MM.1S (cell line): ENCODE measurements around the gene EFNA5.

ENCODE experiments used
- DNase-seq: peaks from one replicate; pipeline ENCODE4 v3.0.0-alpha.2; 2015
- H2AFZ ChIP-seq: fragments of 300-600 bp; sonication (generic); 2 replicates; pipeline ENCODE4 v1.6.0; 2016; ENCODE audit warnings: antibody characterized with exemption, low read length
- H3F3A ChIP-seq: fragments of 300-600 bp; sonication (generic); 2 replicates; pipeline ENCODE4 v1.6.1; 2016; ENCODE audit warnings: mild to moderate bottlenecking, antibody characterized with exemption, low read length, moderate library complexity, mixed read lengths; ENCODE audit not compliant: insufficient read depth
- H3K27ac ChIP-seq: fragments of 300-600 bp; sonication (generic); 2 replicates; pipeline ENCODE4 v1.5.1; 2016; ENCODE audit warnings: mild to moderate bottlenecking, low read length
- H3K27me3 ChIP-seq: fragments of 300-600 bp; sonication (generic); replicated peaks from 2 replicates; pipeline ENCODE4 v1.6.0; 2016; ENCODE audit warnings: low read length; ENCODE audit not compliant: insufficient read depth
- H3K36me3 ChIP-seq: fragments of 300-600 bp; sonication (generic); replicated peaks from 2 replicates; pipeline ENCODE4 v1.6.1; 2016; ENCODE audit warnings: mild to moderate bottlenecking, low read length, mixed read lengths; ENCODE audit not compliant: insufficient read depth
- H3K4me1 ChIP-seq: fragments of 300-600 bp; sonication (generic); 2 replicates; pipeline ENCODE4 v1.6.1; 2016; ENCODE audit warnings: low read length, mixed read lengths
- H3K4me2 ChIP-seq: fragments of 300-600 bp; sonication (generic); 2 replicates; pipeline ENCODE4 v1.6.0; 2016; ENCODE audit warnings: low read depth, low read length
- H3K4me3 ChIP-seq: fragments of 300-600 bp; sonication (generic); 2 replicates; pipeline ENCODE4 v1.5.1; 2016; ENCODE audit warnings: low read length, mixed read lengths
- H3K79me2 ChIP-seq: fragments of 300-600 bp; sonication (generic); 2 replicates; pipeline ENCODE4 v1.6.1; 2016; ENCODE audit warnings: mixed run types, low read length, mixed read lengths
- H3K9ac ChIP-seq: fragments of 300-600 bp; sonication (generic); 2 replicates; pipeline ENCODE4 v1.6.1; 2016; ENCODE audit warnings: low read length, mixed read lengths
- H3K9me2 ChIP-seq: fragments of 300-600 bp; sonication (generic); replicated peaks from 2 replicates; pipeline ENCODE4 v1.6.1; 2016; ENCODE audit warnings: mild to moderate bottlenecking, low read length, mixed read lengths; ENCODE audit not compliant: insufficient read depth
- H3K9me3 ChIP-seq: fragments of 300-600 bp; sonication (generic); replicated peaks from 2 replicates; pipeline ENCODE4 v1.6.1; 2016; ENCODE audit warnings: mild to moderate bottlenecking, low read length, mixed read lengths; ENCODE audit not compliant: insufficient read depth
- H4K20me1 ChIP-seq: fragments of 300-600 bp; sonication (generic); 2 replicates; pipeline ENCODE4 v1.6.1; 2016; ENCODE audit warnings: mild to moderate bottlenecking, low read length, moderate library complexity, mixed read lengths; ENCODE audit not compliant: insufficient read depth
- CTCF ChIP-seq: fragments of 300-600 bp; sonication (generic); IDR thresholded peaks from 2 replicates; pipeline ENCODE4 v1.5.1; 2016; ENCODE audit warnings: antibody characterized with exemption, low read length, mixed read lengths
- EZH2 ChIP-seq: fragments of 300-600 bp; sonication (generic); optimal IDR thresholded peaks from 2 replicates; pipeline ENCODE3; 2017; ENCODE audit warnings: low read depth, mild to moderate bottlenecking, antibody characterized with exemption, low read length, mixed read lengths
- EZH2phosphoT487 ChIP-seq: fragments of 300-600 bp; sonication (generic); IDR thresholded peaks from 2 replicates; pipeline ENCODE4 v1.6.1; 2018; ENCODE audit warnings: antibody characterized with exemption, low read length

The EFNA5 gene

GRCh38 chr5:107578051-107578635 is 92.6 kb downstream of the EFNA5 start:
- no peak for DNase-seq
- Histone ChIP-seq H3K36me3 (no peaks in the 10 kb centered on the region), H3K79me2 (no peaks in the 10 kb centered on the region), H3F3A (no peaks in the 10 kb centered on the region), H3K4me2 (no peak overlapping the region), H4K20me1 (no peaks in the 10 kb centered on the region), H3K9me3 (no peaks in the 10 kb centered on the region), H2AFZ (no peak overlapping the region), H3K27ac (no peak overlapping the region), H3K27me3 (no peaks in the 10 kb centered on the region), H3K9ac (no peak overlapping the region), H3K4me1 (no peaks in the 10 kb centered on the region), H3K9me2 (no peaks in the 10 kb centered on the region), H3K4me3 (no peak overlapping the region)
- TF ChIP-seq EZH2 (no peak), CTCF (no peak), EZH2phosphoT487 (no peak)

- Histone ChIP-seq H3K9me2 (no peaks in the 10 kb centered on the region), H3K27ac (no peak overlapping the region), H3K9me3 (no peaks in the 10 kb centered on the region), H3K4me2 (no peak overlapping the region), H3F3A (no peaks in the 10 kb centered on the region), H3K27me3 (no peaks in the 10 kb centered on the region), H3K36me3 (no peaks in the 10 kb centered on the region), H3K9ac (no peak overlapping the region), H3K79me2 (no peaks in the 10 kb centered on the region), H2AFZ (no peak overlapping the region), H3K4me1 (no peaks in the 10 kb centered on the region), H3K4me3 (no peak overlapping the region), H4K20me1 (no peaks in the 10 kb centered on the region)
- TF ChIP-seq CTCF (no peak), EZH2 (no peak), EZH2phosphoT487 (no peak)
- DNase-seq: no peak
These were observed 93.3 kb downstream of the EFNA5 start for GRCh38 chr5:107577394-107577950.

- no peaks in the 10 kb centered on the region for H3K79me2 ChIP-seq
- H3K9me3 ChIP-seq: no peaks in the 10 kb centered on the region
- no peaks in the 10 kb centered on the region for H3K27me3 ChIP-seq
- no peak overlapping the region for H3K9ac ChIP-seq
- no peak overlapping the region for H3K4me2 ChIP-seq
- H3K9me2 ChIP-seq: no peaks in the 10 kb centered on the region
- H3F3A ChIP-seq: peaks cover under 1% of the 10 kb centered on the region; the same call in 1 of the 2 replicates
- DNase-seq: no peak
- no peaks in the 10 kb centered on the region for H3K4me1 ChIP-seq
- TF ChIP-seq CTCF (no peak), EZH2phosphoT487 (no peak), EZH2 (no peak)
- H3K36me3 ChIP-seq: no peaks in the 10 kb centered on the region
- H3K27ac ChIP-seq: no peak overlapping the region
- no peak overlapping the region for H2AFZ ChIP-seq
- no peak overlapping the region for H3K4me3 ChIP-seq
- no peaks in the 10 kb centered on the region for H4K20me1 ChIP-seq
These were observed 93.9 kb downstream of the EFNA5 start for GRCh38 chr5:107576736-107577393.
